Occipital lobe (tissue), 2 donors: ENCODE measurements around the gene ROBO3. TPM values are rescaled to one million over a fixed set of nuclear protein-coding genes. Genes with fewer than 3 reads are reported as not detected.

Experiments
- DNase-seq: peaks from one replicate; lab custom pipeline; 2025; lab: John Stamatoyannopoulos, UW
- total RNA-seq: library from RNA; depleted of rRNA; stranded (reverse); fragments of >200 nt; gene quantifications from one replicate; pipeline ENCODE4 v1.2.3, GENCODE V29; 2014

ROBO3 gene
- total RNA-seq, 1 donor from 2014 or later, result 4.2 TPM

- DNase-seq, result no peak
These were observed 10.2 kb downstream of the ROBO3 start for GRCh38 chr11:124875401-124875800.

GRCh38 chr11:124875943-124876817, 10.9 kb downstream of the ROBO3 start:
- DNase-seq, result peak; percentile 83

GRCh38 chr11:124876818-124877630, 11.8 kb downstream of the ROBO3 start:
- no peak for DNase-seq

GRCh38 chr11:124877631-124877909, 12.3 kb downstream of the ROBO3 start:
- no peak for DNase-seq

- DNase-seq, result no peak
These were observed 12.9 kb downstream of the ROBO3 start for GRCh38 chr11:124877910-124878758.

- DNase-seq, result no peak
These were observed 13.7 kb downstream of the ROBO3 start for GRCh38 chr11:124878759-124879492.

GRCh38 chr11:124879493-124880289, 14.5 kb downstream of the ROBO3 start:
- no peak for DNase-seq

- no peak for DNase-seq
These were observed 15.0 kb downstream of the ROBO3 start for GRCh38 chr11:124880290-124880611.

- DNase-seq, result no peak
These were observed 15.7 kb downstream of the ROBO3 start for GRCh38 chr11:124880958-124881357.

- no peak for DNase-seq
These were observed 17.3 kb downstream of the ROBO3 start for GRCh38 chr11:124882339-124883071.

GRCh38 chr11:124884340-124884739, 19.1 kb downstream of the ROBO3 start:
- no peak for DNase-seq

GRCh38 chr11:124884869-124885479, 19.7 kb downstream of the ROBO3 start:
- no peak for DNase-seq

- DNase-seq, result no peak
These were observed 21.2 kb downstream of the ROBO3 start for GRCh38 chr11:124886476-124886875.

- no peak for DNase-seq
These were observed 21.9 kb downstream of the ROBO3 start for GRCh38 chr11:124886978-124887666.

GRCh38 chr11:124887667-124888013, 22.4 kb downstream of the ROBO3 start:
- DNase-seq, result no peak

- DNase-seq, result no peak
These were observed 24.2 kb downstream of the ROBO3 start for GRCh38 chr11:124889191-124890091.

- DNase-seq, result no peak
These were observed 24.9 kb downstream of the ROBO3 start for GRCh38 chr11:124890151-124890550.
